Stimulated activated CD8-positive, alpha-beta memory T cell treated with anti-CD3 and anti-CD28 coated beads, Interleukin-12 subunit alpha, Interleukin-12 subunit beta, amount 100 ng/mL, for 4 hours (primary cell): ENCODE measurements around the gene PRSS22.

Experiments used
- DNase-seq: peaks from one replicate; pipeline ENCODE4 v3.0.0-alpha.2; 2020; ENCODE audit warnings: low read depth

The PRSS22 gene

DNA sequence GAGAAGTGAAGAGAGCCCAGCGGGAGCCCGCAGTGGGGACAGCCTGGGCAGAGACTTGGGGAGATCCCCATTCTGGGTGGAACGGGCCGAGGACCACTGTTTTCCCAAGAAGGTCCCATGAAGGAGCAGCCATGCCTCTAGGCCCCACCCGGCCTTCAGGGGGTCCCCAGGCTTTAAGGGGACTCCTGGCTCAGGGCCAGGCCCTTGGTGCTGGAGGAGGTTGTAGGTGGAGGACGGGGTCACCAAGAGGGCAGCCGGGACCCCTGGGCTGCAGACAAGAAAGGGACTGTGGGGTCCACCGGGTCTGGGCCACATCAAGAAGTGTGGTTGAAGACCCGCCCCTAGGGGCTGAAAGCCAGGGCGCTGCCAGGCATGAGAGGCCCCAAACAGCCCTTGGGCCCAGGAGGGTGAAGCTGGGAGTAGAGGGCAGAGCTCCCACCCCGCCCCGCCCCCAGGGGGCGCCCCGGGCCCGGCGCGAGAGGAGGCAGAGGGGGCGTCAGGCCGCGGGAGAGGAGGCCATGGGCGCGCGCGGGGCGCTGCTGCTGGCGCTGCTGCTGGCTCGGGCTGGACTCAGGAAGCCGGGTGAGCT is 41.1 kb downstream of the PRSS22 start, which contains the start of gene PRSS21:
TSS of gene PRSS21 (plus strand) at position 487 of the 589 bp plus-strand sequence. CDS start at position 519, 32 bp downstream.
- peak; percentile 19 for DNase-seq

DNA sequence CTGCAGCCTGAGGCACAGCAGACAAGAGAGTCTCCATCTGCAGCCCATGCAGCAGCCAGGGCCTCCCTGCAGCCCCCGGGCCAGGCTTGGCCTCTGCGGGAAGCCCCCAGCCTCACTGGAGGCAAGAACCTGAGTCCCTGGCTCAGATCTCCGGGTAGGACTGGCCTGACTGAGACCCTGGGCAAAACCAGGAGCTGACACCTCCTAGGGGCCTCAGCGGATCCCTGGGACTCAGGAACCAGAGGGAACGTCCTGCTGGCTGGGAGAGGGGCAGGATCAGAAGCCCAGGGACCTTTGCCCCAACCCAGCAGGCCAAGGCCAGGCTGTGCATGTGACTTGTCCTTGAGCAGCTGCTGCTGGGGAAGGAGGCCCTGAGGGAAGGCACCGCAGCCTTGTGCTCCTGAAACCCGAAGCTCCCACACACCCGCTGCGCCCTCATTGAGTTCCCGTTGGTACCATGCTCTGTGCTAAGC is 42.6 kb downstream of the PRSS22 start:
- DNase-seq = no peak

DNA sequence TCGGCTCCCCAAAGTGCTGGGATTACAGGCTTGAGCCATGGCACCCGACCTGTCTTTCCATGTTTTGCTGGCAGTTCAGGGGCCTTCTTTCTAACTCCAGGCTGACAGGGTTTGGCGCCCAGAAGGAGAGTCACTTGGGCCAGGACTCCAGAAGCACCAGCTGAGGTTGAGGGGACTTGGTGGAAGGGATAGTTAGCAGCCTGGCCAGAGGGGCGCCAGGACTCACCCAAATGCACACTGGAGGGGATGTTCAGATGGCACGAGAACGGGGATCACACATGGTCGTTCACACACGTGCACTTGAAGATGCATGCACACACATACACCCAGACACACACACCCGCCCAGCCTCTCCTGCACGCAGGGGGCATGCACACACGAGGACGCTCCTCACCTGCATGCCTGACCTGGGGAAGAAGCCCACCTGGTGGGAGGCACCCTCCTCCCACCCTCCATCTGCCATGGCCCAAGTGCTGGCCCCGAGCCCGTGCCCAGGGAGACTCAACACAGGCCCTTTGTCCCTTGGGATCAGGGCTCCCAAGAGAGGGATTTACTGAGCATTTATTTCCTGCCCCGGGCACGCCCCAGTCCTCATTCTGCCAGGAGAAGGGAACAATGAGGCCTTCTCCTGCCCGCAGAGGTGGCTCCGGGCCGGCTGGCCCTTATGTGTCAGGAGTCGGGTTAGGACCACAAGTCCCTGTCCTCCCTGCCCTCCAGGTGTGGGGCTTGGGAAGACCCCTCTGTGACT is 43.2 kb downstream of the PRSS22 start:
- DNase-seq = no peak

DNA sequence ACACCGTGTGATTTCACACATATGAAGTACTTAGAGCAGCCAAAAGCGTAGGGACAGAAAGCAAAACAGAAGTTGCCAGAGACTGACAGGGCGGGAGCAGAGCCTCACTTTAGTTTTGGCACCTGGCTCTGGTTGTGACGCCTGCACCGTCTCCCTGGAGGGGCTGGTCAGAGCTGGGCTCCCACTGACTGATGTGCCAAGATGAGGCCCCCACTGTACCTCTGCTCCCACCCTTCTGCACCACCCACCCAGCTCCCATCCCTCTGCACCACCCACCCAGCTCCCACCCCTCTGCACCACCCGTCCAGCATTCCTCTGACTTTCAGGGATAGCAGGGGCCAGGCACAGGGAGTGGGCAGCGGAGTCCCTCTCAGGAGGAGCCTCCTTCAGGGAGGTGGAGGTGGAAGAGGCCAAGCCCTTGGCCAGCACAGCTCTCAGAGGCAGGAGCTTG is 44.2 kb downstream of the PRSS22 start:
- no peak for DNase-seq

DNA sequence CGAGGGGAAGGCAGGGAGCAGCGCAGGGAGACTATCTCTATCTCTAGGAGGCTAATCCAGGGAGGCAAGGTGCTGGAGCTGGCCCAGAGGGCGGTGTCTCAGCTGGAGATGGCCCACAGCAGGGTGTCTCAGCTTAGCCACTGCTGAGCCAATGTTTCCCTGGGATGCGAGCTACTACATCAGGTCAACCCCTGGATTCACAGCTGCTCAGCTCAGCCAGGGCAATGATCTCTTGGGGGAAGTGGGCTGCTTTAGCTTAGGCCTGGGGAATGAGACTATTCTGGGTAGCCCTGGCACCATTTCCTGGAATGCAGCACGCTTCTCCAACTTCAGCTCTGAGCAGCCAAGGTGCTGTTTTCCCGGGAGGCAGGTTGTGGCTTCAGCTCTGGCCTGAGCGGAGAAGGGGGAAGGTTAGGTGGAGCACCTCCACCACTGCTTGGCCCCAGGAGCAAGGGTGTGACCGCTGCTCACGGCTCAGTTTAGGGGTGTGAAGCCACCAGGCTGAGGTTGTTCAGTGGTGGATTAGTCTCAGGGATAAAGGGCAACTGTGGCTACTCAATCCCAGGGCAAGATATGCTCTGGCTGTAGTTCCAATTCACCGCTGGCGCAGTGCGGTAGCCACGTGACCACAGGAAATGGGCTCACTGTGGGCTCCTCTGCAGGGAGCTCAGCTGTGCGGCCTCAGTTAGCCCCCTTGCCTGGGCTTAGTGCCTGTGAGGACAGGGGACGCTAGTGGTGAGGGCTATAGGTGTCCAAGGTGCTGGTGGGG is 46.1 kb downstream of the PRSS22 start:
- DNase-seq = no peak

DNA sequence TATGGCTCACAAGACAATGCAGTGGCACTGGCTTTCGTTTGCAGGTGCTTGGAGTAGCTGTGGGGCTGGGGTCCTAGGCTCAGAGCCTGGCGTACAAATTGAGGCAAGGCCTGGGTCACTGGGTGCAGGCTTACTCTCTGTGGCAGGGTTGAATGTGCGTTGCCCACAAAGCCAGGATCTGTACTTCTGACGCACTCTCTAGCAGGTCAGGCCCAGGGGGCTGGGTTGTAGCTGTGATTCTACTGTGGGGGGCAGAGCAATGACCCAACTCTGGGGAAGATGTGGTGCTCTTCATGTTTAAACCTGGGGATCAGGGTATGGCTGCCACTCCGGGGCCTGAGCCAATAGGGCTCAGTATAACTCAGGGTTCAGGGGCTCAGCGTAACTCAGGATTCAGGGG is 47.3 kb downstream of the PRSS22 start:
- no peak for DNase-seq

DNA sequence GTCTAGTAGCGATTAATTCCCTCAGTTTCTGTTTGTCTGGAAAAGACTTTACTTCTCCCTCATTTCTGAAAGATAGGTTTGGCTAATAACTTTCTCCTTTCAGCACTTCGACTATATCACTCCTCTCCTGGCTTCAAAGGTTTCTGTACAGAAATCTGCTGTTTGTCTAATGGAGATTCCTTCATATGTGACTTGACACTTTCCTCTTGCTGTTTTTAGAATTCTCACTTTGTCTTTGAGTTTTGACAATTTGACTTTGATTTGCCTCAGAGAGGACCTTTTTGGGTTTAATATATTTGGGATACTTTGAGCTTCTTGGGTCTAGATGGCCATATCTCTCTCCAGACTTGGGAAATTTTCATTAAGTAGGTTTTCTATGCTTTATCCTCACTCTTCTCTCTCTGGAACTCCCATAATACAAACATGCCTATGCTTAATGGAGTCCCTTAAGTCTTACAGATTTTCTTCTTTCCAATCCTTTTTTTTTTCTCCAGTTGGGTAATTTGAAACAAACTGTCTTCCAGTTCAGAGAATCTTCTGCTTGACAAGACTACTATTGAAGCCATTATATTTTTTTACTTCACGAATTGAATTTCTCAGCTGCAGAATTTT is 48.7 kb downstream of the PRSS22 start:
- DNase-seq = no peak

DNA sequence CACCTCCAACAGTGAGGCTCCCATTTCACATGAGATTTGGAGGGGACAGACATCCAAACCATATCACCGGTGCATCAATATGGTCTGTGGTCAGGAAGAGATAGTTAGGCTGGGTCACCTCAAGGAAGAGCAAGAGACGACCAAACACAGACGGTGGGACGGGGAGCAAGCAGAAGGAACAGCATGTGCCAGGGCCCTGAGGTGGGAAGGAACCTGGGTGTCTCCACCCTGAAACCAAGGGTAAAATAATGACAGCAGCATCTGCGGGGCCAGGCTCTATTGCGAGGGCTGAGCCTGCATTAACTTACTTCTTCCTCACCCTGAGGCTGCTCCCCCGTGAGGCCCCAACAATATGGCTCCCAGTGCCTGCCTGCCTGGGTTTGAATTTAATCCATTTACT is 49.8 kb downstream of the PRSS22 start:
- DNase-seq = no peak

DNA sequence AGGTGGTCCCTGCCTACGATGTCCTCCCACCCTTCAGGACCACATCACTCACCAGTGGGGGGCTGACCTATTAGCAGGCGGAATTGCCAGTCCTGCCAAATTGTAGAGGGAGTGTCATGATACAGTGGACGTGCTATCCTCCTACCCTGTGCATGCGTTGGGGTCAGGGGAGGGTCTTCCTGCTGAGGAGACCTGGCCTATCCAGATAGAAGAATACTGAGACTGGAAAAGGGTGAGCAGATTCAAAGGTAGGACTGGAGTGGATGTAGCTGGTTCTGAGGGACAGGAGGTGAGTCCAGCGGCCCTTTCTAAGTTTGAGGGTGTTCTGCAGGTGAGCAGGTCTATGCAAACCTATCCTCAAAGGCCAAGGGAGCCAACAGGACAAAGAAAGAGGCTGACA is 51.7 kb downstream of the PRSS22 start:
- DNase-seq = no peak

DNA sequence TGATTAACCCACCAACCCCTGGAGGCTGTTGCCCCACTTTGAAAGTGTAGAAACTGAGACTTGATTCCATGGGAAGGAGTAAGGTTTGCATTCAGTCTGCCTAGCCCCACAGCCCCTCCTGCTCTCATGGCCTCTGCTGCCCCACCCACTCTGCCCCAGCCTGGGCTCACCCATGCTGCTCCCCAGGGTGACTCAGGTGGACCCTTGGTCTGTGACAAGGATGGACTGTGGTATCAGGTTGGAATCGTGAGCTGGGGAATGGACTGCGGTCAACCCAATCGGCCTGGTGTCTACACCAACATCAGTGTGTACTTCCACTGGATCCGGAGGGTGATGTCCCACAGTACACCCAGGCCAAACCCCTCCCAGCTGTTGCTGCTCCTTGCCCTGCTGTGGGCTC is 53.2 kb downstream of the PRSS22 start:
- no peak for DNase-seq

DNA sequence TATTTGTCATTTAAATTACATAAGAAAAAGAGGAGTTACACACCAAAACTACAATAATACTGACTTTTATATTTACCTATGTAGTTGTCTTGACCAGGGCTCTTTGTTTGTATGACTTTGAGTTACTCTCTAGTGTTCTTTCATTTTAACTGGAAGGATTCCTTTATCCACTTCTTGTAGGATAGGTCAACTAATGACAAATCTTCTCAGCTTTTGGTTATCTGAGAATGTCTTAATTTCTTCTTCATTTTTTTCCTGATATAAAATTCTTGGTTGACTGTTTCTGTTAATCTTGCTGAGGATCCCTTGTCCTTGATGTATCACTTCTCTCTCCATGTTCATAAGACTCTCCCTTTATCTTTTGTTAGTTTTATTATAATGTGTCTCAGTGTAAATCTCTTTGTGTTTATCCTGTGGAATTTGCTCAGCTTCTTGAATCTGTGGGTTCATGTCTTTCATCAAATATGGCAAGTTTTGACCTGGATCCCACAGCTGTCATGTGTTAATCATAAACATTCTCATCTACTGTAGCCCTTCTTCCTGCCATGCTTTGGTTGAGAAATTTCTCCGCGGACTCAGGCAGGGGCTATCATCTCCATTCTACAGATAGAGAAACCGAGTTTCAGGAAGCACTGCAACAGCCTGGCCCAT is 54.3 kb downstream of the PRSS22 start:
- DNase-seq = no peak
